ENCODE results near the gene DYDC1. TPM values are rescaled to one million over a fixed set of nuclear protein-coding genes. Genes with fewer than 3 reads are reported as not detected.

The DYDC1 gene
- total RNA-seq, 3 donors from 2014 or later, result not detected

GRCh38 chr10:80351220-80351619 lies 5.3 kb downstream of the DYDC1 start:
- Histone ChIP-seq H3K36me3 (no peaks in the 10 kb centered on the region), H3K9me3 (no peaks in the 10 kb centered on the region), H3K27ac (no peak overlapping the region), H3K27me3 (no peaks in the 10 kb centered on the region), H3K4me1 (no peaks in the 10 kb centered on the region), H3K4me3 (no peak overlapping the region)
- intact Hi-C loops (cut with DNase I; ENCODE audit: low total_unique reads), result no loop called here
- no peak for DNase-seq (ENCODE audit: low spot score in 2 of 2)
- TF ChIP-seq POLR2A (IDR thresholded peaks at IDR 0.05) (no peak), CTCF (IDR thresholded peaks at IDR 0.05) (no peak), POLR2AphosphoS5 (IDR thresholded peaks at IDR 0.05) (no peak)

DNA sequence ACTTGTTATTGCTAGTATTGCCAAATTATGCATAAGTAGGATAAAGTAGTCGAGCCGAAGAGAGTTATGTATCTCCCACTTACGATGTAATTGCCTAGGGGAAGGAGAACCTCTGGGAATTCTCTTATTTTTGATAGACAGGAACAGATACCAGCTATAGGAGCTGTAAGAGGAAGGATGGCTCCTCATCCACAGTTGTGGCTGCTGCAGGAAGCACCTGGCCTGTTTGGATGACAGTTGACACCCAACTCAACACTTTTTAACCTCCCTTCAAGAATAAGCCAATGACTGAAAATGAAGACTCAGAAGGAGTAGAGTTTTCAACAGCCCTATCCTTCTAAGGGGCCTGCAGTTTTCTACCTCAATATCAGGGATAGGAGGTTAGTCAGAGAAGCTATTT lies 6.3 kb downstream of the DYDC1 start:
- Histone ChIP-seq H3K27ac (no peak overlapping the region), H3K4me1 (no peaks in the 10 kb centered on the region), H3K36me3 (no peaks in the 10 kb centered on the region), H3K9me3 (no peaks in the 10 kb centered on the region), H3K27me3 (no peaks in the 10 kb centered on the region), H3K4me3 (no peak overlapping the region)
- no peak for TF ChIP-seq POLR2A (IDR thresholded peaks at IDR 0.05)
- TF ChIP-seq CTCF (IDR thresholded peaks at IDR 0.05), result no peak
- TF ChIP-seq POLR2AphosphoS5 (IDR thresholded peaks at IDR 0.05), result no peak
- intact Hi-C loops (cut with DNase I; ENCODE audit: low total_unique reads), result no loop called here
- no peak for DNase-seq (ENCODE audit: low spot score in 2 of 2)

- DNase-seq (ENCODE audit: low spot score in 2 of 2), result no peak
- TF ChIP-seq CTCF (IDR thresholded peaks at IDR 0.05) (no peak), POLR2A (IDR thresholded peaks at IDR 0.05) (no peak), POLR2AphosphoS5 (IDR thresholded peaks at IDR 0.05) (no peak)
- no peaks in the 10 kb centered on the region for H3K36me3 ChIP-seq
- no peak overlapping the region for H3K27ac ChIP-seq
- intact Hi-C loops (cut with DNase I; ENCODE audit: low total_unique reads), result no loop called here
- no peaks in the 10 kb centered on the region for H3K27me3 ChIP-seq
- no peak overlapping the region for H3K4me3 ChIP-seq
- H3K9me3 ChIP-seq, result no peaks in the 10 kb centered on the region
- no peaks in the 10 kb centered on the region for H3K4me1 ChIP-seq
Measured at GRCh38 chr10:80344912-80345311, 11.6 kb downstream of the DYDC1 start.

GRCh38 chr10:80344276-80344675 lies 12.3 kb downstream of the DYDC1 start:
- no peaks in the 10 kb centered on the region for H3K27me3 ChIP-seq
- no peaks in the 10 kb centered on the region for H3K4me1 ChIP-seq
- no peaks in the 10 kb centered on the region for H3K9me3 ChIP-seq
- DNase-seq (ENCODE audit: low spot score in 2 of 2), result no peak
- no peaks in the 10 kb centered on the region for H3K36me3 ChIP-seq
- TF ChIP-seq POLR2AphosphoS5 (IDR thresholded peaks at IDR 0.05) (no peak), POLR2A (IDR thresholded peaks at IDR 0.05) (no peak), CTCF (IDR thresholded peaks at IDR 0.05) (no peak)
- H3K27ac ChIP-seq, result no peak overlapping the region
- intact Hi-C loops (cut with DNase I; ENCODE audit: low total_unique reads), result no loop called here
- no peak overlapping the region for H3K4me3 ChIP-seq

DNA sequence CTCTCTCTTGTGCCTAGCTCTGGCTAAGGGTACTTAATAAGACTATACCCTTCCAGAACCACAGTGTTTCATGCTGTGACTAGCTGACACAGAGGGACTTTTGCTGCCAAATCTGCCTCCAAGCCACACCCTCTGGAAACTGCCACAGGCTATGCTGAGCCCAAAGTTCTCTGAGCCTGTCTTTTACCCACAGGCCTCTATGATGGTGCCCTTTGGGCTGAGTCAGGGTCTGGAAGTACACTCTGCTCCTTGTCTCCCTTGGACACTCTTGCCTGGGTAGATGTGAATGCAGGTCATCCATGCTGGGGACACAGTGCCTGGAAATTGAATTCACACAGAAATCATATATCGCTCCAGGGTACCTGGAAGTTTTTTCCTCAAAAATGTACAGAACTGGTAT lies 22.6 kb downstream of the DYDC1 start:
- TF ChIP-seq POLR2A (IDR thresholded peaks at IDR 0.05) (no peak), CTCF (IDR thresholded peaks at IDR 0.05) (no peak), POLR2AphosphoS5 (IDR thresholded peaks at IDR 0.05) (no peak)
- no peaks in the 10 kb centered on the region for H3K4me1 ChIP-seq

More for the DNA sequence above, 22.6 kb downstream of the DYDC1 start:
- Histone ChIP-seq H3K9me3 (no peaks in the 10 kb centered on the region), H3K36me3 (no peaks in the 10 kb centered on the region), H3K27me3 (no peaks in the 10 kb centered on the region), H3K27ac (no peak overlapping the region), H3K4me3 (no peak overlapping the region)
- no peak for DNase-seq (ENCODE audit: low spot score in 2 of 2)
- intact Hi-C loops (cut with DNase I; ENCODE audit: low total_unique reads), result no loop called here

Data from breast epithelium (tissue), 4 donors.